Fibroblast of pulmonary artery (primary cell): ENCODE results near the gene NSG2.

ENCODE experiments used
- DNase-seq: peaks from one replicate; pipeline ENCODE4 v3.0.0-alpha.2; 2010; ENCODE audit warnings: low read depth
- H3K4me3 ChIP-seq: replicated peaks from 2 replicates; pipeline ENCODE4 v1.5.1; 2011; ENCODE audit warnings: low read depth, mild to moderate bottlenecking, control low read depth, low read length, moderate library complexity
- TF ChIP-seq, protein P1 (sequence below): IDR thresholded peaks from 2 replicates; pipeline ENCODE4 v1.5.1; 2011; ENCODE audit warnings: mild to moderate bottlenecking, control low read depth, low read length, inconsistent platforms; ENCODE audit errors: missing control alignments

NSG2 gene

DNA sequence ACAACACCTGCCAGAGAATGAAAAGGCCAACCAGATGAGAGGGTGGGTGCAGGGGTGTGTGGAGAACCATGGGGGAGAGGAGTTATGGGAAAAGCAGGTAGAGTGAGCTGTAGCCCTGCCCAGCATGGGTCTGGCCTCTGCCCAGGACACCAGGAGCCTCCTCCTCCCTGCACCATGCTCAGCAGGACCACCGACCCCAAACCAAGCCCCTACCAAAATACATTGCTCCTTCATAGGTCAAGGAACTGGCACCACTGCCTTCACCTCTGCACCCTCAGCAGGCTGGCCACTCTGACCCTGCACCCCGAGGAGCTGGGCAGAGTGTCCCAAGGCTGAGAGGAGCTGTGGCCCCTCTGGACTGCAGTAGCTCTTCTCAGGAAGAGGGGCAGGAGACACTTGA lies 102.0 kb downstream of the NSG2 start:
- TF ChIP-seq, protein P1, sequence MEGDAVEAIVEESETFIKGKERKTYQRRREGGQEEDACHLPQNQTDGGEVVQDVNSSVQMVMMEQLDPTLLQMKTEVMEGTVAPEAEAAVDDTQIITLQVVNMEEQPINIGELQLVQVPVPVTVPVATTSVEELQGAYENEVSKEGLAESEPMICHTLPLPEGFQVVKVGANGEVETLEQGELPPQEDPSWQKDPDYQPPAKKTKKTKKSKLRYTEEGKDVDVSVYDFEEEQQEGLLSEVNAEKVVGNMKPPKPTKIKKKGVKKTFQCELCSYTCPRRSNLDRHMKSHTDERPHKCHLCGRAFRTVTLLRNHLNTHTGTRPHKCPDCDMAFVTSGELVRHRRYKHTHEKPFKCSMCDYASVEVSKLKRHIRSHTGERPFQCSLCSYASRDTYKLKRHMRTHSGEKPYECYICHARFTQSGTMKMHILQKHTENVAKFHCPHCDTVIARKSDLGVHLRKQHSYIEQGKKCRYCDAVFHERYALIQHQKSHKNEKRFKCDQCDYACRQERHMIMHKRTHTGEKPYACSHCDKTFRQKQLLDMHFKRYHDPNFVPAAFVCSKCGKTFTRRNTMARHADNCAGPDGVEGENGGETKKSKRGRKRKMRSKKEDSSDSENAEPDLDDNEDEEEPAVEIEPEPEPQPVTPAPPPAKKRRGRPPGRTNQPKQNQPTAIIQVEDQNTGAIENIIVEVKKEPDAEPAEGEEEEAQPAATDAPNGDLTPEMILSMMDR = no peak
- DNase-seq = no peak
- no peak overlapping the region for H3K4me3 ChIP-seq

DNA sequence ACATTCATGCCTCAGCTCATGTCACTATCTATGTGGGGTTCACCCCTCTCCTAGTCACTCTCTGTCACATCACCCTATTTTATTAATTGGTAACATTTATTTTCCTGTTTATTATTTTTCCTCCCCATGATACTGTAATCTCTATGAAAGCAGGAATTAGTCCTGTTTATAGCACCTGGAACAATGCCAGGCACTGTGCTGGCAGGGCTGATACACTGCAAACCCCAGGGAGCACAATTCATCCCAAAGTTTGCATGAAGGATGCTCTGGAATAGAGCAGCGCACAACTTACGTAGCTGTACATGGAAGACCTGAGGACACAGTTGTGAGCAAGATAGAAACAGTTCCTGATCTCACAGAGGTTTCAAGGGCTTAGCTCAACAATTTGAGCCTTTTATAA lies 103.2 kb downstream of the NSG2 start:
- TF ChIP-seq, protein P1 = no peak
- DNase-seq = no peak

GRCh38 chr5:174149426-174149825 lies 103.9 kb downstream of the NSG2 start:
- no peak for DNase-seq
- TF ChIP-seq, protein P1 = no peak
- no peak overlapping the region for H3K4me3 ChIP-seq

More for the DNA sequence above, 103.2 kb downstream of the NSG2 start:
- no peak overlapping the region for H3K4me3 ChIP-seq

GRCh38 chr5:174149989-174150388 lies 104.5 kb downstream of the NSG2 start:
- H3K4me3 ChIP-seq = no peak overlapping the region
- TF ChIP-seq, protein P1 = no peak
- DNase-seq = no peak

DNA sequence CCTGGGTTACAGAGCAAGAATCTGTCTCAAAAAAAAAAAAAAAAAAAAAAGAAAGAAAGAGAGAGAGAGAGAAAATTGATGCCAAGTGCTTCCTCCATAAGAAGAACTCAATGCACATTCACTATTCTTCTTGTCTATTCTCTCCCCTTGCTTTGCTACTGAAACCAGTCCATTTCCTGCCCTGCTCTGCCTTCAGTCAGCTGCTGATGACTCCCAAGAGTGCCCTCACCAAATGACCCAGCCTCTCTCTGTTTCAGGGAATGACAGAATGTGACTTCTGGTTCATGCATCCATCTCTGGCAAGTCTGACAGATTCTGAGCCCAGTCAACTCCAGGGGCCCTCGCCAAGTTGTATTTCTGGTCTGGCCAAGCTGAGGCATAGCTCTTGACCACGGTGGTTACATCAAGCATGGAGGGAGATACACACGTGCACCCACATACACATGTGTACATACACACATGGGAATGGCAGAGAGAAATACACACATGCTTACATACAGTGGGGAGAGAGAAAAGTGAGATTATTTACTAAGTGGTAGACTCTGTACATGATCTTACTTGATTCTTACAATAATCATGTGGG lies 106.2 kb downstream of the NSG2 start:
- TF ChIP-seq, protein P1 = no peak
- no peak for DNase-seq

DNA sequence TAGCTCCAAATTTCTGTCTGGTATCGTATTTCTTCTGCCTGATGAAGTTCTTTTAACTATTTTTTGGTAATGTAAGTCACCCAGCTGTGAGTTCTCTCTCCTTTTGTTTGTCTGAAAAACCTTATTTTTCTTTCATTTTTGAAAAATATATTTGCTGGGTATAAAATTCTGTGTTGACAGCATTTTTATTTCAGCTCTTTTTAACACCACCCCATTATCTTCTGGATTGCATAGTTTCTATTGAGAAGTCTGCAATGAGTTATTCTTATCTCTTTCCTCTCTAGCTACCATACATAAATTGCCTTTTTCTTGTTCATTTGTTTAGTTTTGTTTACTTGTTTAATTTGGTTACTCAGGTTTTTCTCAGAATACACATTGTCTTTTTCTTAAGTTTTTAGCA lies 109.1 kb downstream of the NSG2 start:
- no peak for DNase-seq
- H3K4me3 ChIP-seq = no peak overlapping the region
- TF ChIP-seq, protein P1 = no peak

More for the DNA sequence above, 106.2 kb downstream of the NSG2 start:
- no peak overlapping the region for H3K4me3 ChIP-seq

DNA sequence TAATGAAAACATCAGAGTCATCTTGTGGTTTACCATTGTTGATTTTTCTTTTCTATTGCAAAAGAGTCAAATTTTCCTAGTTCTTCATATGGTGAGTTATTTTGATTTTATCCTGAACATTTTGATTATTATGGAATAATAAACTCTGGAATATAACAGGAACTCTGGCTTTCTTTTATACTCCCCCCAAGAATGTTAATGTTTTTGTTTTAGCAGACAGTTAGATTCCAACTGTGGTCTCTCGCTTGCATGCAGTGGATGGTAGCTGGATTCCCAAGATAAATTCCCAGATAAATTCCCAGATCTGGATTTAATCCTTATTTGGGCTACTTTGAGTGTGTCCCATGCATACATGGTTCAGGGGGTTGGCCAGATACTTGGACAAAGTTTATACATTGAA lies 109.8 kb downstream of the NSG2 start:
- H3K4me3 ChIP-seq = no peak overlapping the region
- TF ChIP-seq, protein P1 = no peak
- DNase-seq = no peak
